DOHH2 (cell line): ENCODE results near the gene CRADD.

Experiments used
- EZH2phosphoT487 ChIP-seq: fragments of 200-600 bp; sonication (generic); IDR thresholded peaks from 2 replicates; pipeline ENCODE4 v1.6.1; 2017; ENCODE audit warnings: borderline replicate concordance, mild to moderate bottlenecking, antibody characterized with exemption, low read length, moderate library complexity, mixed read lengths
- TF ChIP-seq, protein P1 (sequence below): fragments of 200-600 bp; sonication (generic); IDR thresholded peaks from one replicate; pipeline ENCODE4 v1.5.1; 2014; ENCODE audit warnings: antibody characterized with exemption, mild to moderate bottlenecking, low read depth, low read length; ENCODE audit not compliant: poor library complexity, severe bottlenecking

DNA sequence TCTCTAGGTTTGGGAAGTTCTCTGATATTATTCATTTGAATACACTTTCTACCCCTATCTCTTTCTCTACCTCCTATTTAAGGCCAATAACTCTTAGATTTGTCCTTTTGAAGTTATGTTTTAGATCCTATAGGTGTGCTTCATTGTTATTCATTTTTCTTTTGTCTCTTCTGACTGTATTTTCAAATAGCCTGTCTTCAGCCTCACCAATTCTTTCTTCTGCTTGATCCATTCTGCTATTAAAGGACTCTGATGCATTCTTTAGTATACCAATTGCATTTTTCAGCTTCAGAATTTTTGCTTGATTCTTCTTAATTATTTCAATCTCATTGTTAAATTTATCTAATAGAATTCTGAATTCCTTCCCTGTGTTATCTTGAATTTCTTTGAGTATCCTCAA is 199.2 kb downstream of the CRADD start:
- TF ChIP-seq, protein P1, sequence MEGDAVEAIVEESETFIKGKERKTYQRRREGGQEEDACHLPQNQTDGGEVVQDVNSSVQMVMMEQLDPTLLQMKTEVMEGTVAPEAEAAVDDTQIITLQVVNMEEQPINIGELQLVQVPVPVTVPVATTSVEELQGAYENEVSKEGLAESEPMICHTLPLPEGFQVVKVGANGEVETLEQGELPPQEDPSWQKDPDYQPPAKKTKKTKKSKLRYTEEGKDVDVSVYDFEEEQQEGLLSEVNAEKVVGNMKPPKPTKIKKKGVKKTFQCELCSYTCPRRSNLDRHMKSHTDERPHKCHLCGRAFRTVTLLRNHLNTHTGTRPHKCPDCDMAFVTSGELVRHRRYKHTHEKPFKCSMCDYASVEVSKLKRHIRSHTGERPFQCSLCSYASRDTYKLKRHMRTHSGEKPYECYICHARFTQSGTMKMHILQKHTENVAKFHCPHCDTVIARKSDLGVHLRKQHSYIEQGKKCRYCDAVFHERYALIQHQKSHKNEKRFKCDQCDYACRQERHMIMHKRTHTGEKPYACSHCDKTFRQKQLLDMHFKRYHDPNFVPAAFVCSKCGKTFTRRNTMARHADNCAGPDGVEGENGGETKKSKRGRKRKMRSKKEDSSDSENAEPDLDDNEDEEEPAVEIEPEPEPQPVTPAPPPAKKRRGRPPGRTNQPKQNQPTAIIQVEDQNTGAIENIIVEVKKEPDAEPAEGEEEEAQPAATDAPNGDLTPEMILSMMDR: no peak
- no peak for TF ChIP-seq EZH2phosphoT487
